ENCODE data around the gene SPTBN1. TPM values are rescaled to one million over a fixed set of nuclear protein-coding genes. Genes with fewer than 3 reads are reported as not detected.

SPTBN1 gene
- total and polyA plus RNA-seq, 2 of the 13 experiments (the other 11 are each of a cell fraction or from before 2014, with no cell fraction given): 123 to 299 TPM

GRCh38 chr2:54476852-54477251 is 20.7 kb downstream of the SPTBN1 start (continued):
- no peak for TF ChIP-seq ZFP90 (CRISPR knock-in tag; IDR thresholded peaks at IDR 0.05; ENCODE audit: borderline replicate concordance)
- no peak for TF ChIP-seq HOXA5 (CRISPR knock-in tag; IDR thresholded peaks at IDR 0.05)
- TF ChIP-seq ZMAT3 (CRISPR knock-in tag; conservative IDR thresholded peaks at IDR 0.05): no peak
- no peak for TF ChIP-seq POLR2AphosphoS5 (IDR thresholded peaks at IDR 0.05; ENCODE audit: low read depth, low read length)
- no peak for TF ChIP-seq MAFF (IDR thresholded peaks at IDR 0.05; ENCODE audit: low read depth, low read length)
- no peak for TF ChIP-seq IRF2 (CRISPR knock-in tag; IDR thresholded peaks at IDR 0.05)
- no peak for TF ChIP-seq DZIP1 (CRISPR knock-in tag; IDR thresholded peaks at IDR 0.05)
- no peak for TF ChIP-seq MBD4 (IDR thresholded peaks at IDR 0.05; ENCODE audit: borderline replicate concordance, low read length)
- TF ChIP-seq ZBTB4 (CRISPR knock-in tag; IDR thresholded peaks at IDR 0.05; ENCODE audit: borderline replicate concordance): no peak
